Esophagus muscularis mucosa (tissue), 4 donors: ENCODE data around the gene LYZL1. TPM values are rescaled to one million over a fixed set of nuclear protein-coding genes. Genes with fewer than 3 reads are reported as not detected.
"Not testable (repeated sequence)": the region's sequence is repeated elsewhere in the genome, so short reads cannot be mapped to it uniquely, and the experiment has no call there.

Experiments
- DNase-seq: peaks from one replicate; pipeline ENCODE4 v3.0.0-alpha.2; 2017; ENCODE audit errors: extremely low spot score
- H3K27ac ChIP-seq, 4 donors: fragments of 200-600 bp; sonication (generic); replicated peaks in 1 of 4; 1 replicate in 3 of 4; 2 replicates in 1 of 4; pipeline ENCODE4 v1.5.1; 2016 to 2019; ENCODE audit warnings: mild to moderate bottlenecking in 1 of 4
- H3K27me3 ChIP-seq, 4 donors: fragments of 200-600 bp; sonication (generic); one replicate each; pipeline versions ENCODE4 v1.5.1 to v1.6.0; 2016 to 2019
- H3K36me3 ChIP-seq, 4 donors: fragments of 200-600 bp; sonication (generic); one replicate each; pipeline ENCODE4 v1.5.1; 2016 to 2019
- H3K4me1 ChIP-seq, 4 donors: fragments of 200-600 bp; sonication (generic); one replicate each; pipeline ENCODE4 v1.5.1; 2016 to 2019
- H3K4me3 ChIP-seq, 4 donors: fragments of 200-600 bp; sonication (generic); 1 replicate in 2 of 4; 2 replicates in 2 of 4; pipeline ENCODE4 v1.5.1; 2016 to 2019; ENCODE audit warnings: mild to moderate bottlenecking in 4 of 4, moderate library complexity in 1 of 4
- H3K9me3 ChIP-seq, 4 donors: fragments of 200-600 bp; sonication (generic); 1 replicate in 3 of 4; 2 replicates in 1 of 4; pipeline ENCODE4 v1.5.1; 2016 to 2019
- EP300 ChIP-seq: sonication (generic); formaldehyde crosslinking; IDR thresholded peaks from one replicate; pipeline ENCODE4 v1.6.1; 2017; ENCODE audit warnings: antibody characterized with exemption
- POLR2A ChIP-seq: fragments of 450-650 bp; IDR thresholded peaks from one replicate; pipeline ENCODE4 v1.6.1; 2017; ENCODE audit warnings: antibody characterized with exemption, moderate library complexity, mild to moderate bottlenecking, low read depth
- POLR2AphosphoS5 ChIP-seq, 2 donors: sonication (generic); formaldehyde crosslinking; IDR thresholded peaks; one replicate each; pipeline ENCODE4 v1.6.1; 2017; ENCODE audit warnings: antibody characterized with exemption in 2 of 2
- WGBS: methylation state at CpG from one replicate; pipeline ENCODE4 v1.1.5; 2018; 5-methylcytosine and 5-hydroxymethylcytosine counted together
- intact Hi-C: fragments of 100-400 bp; cut with DNase I; formaldehyde crosslinking; loops from one replicate; pipeline ENCODE4 v1.15.1; 2023
- total RNA-seq, 4 donors: library from RNA; depleted of rRNA; stranded (reverse); fragments of >200 nt; gene quantifications; one replicate each; pipeline versions ENCODE4 v1.1.0 to v1.2.1, GENCODE V29; 2016
- TF ChIP-seq, protein P1 (sequence below), 3 experiments: fragments of 200-600 bp in 2 of 3; fragments of 450-650 bp in 1 of 3; sonication (generic) in 2 of 3; IDR thresholded peaks; one replicate each; pipeline ENCODE4 v1.5.1; 2017 to 2019; ENCODE audit warnings: antibody characterized with exemption in 3 of 3, mild to moderate bottlenecking in 2 of 3, moderate library complexity in 1 of 3

The LYZL1 gene
- total RNA-seq, 4 donors from 2014 or later: not detected

DNA sequence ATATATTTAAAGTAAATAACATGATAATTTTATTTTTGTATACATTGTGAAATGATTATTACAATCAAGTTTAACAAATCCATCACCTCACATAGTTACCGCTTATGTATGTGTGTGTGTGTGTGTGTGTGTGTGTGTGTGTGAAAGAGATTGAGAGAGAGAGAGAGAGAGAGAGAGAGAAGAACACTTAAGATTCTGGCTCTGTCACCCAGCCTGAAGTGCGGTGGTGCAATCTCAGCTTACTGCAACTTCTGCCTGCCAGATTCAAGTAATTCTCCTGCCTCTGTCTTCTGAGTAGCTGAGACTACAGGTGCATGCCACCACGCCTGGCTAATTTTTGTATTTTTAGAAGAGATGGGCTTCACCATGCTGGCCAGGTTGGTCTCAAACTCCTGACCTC is 17.8 kb downstream of the LYZL1 start:
- Histone ChIP-seq H3K36me3 (no peaks in the 10 kb centered on the region), H3K4me1 (peaks cover 0 to 10% (median 8%) of the 10 kb centered on the region in 4 donors), H3K27ac (no peak overlapping the region), H3K27me3 (no peaks in the 10 kb centered on the region), H3K4me3 (no peak overlapping the region), H3K9me3 (peaks cover 0 to under 1% (median 0%) of the 10 kb centered on the region in 4 donors)
- intact Hi-C loops: loop anchor here (5.0 to 10.0 kb wide), 2 partner anchors 644 to 682 kb away; no protein-coding TSS in a partner anchor
- TF ChIP-seq, protein P1, sequence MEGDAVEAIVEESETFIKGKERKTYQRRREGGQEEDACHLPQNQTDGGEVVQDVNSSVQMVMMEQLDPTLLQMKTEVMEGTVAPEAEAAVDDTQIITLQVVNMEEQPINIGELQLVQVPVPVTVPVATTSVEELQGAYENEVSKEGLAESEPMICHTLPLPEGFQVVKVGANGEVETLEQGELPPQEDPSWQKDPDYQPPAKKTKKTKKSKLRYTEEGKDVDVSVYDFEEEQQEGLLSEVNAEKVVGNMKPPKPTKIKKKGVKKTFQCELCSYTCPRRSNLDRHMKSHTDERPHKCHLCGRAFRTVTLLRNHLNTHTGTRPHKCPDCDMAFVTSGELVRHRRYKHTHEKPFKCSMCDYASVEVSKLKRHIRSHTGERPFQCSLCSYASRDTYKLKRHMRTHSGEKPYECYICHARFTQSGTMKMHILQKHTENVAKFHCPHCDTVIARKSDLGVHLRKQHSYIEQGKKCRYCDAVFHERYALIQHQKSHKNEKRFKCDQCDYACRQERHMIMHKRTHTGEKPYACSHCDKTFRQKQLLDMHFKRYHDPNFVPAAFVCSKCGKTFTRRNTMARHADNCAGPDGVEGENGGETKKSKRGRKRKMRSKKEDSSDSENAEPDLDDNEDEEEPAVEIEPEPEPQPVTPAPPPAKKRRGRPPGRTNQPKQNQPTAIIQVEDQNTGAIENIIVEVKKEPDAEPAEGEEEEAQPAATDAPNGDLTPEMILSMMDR (IDR thresholded peaks at IDR 0.05): no peak
- TF ChIP-seq EP300 (no peak), POLR2A (no peak), POLR2AphosphoS5 (IDR thresholded peaks at IDR 0.05) (no peak)
- 92% methylated on average over 3 of the region's 3 CpGs for WGBS
- peak; percentile 31 for DNase-seq

DNA sequence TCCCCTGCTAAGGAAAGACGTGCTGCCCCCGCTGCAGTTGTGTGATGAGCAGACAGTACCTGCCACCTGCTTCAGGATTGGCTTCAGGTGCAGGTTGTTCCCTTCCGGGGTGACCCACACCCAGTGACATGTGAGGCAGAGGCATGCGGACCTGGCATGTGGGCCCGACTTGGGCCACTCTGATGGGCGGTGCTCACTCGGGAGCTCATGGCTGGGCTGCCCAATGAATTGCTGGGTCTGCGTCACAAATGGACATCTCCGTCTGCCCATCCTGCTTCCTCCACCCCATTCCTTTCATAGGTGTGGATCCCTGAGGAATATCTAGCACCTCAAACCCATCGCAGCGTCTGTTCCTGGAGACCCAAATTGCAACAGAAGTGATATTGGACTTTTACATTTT is 19.3 kb downstream of the LYZL1 start:
- H3K9me3 ChIP-seq, H3K4me3 ChIP-seq, H3K27me3 ChIP-seq, H3K36me3 ChIP-seq, H3K27ac ChIP-seq: not testable (repeated sequence)
- 86% methylated on average over 11 of the region's 11 CpGs for WGBS
- intact Hi-C loops: loop anchor here (5.0 to 10.0 kb wide), 2 partner anchors 646 to 683 kb away; no protein-coding TSS in a partner anchor
- peak; percentile 87 for DNase-seq
- H3K4me1 ChIP-seq: peaks cover 0 to 10% (median 8%) of the 10 kb centered on the region in 4 donors

DNA sequence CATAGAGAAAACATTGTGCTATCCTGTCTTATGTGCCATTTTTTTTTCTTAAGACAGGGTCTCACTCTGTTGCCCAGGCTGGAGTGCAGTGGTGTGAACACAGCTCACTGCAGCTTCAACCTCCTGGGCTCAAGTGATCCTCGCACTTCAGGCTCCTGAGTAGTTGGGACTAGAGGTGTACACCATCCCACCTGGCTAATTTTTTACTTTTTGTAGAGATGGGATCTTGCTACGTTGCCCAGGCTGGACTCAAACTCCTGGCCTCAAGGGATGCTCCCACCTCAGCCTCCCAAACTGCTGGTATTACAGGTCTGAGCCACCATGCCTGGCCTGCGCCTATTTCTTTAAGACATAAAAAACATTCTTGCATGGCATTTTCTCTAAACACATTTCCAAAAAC is 20.6 kb downstream of the LYZL1 start:
- H3K9me3 ChIP-seq: no peaks in the 10 kb centered on the region
- no peaks in the 10 kb centered on the region for H3K36me3 ChIP-seq
- no peak overlapping the region for H3K27ac ChIP-seq
- peak; percentile 42 for DNase-seq
- TF ChIP-seq, protein P1 (IDR thresholded peaks at IDR 0.05): no peak
- TF ChIP-seq POLR2A: no peak
- TF ChIP-seq POLR2AphosphoS5 (IDR thresholded peaks at IDR 0.05): no peak
- H3K4me3 ChIP-seq: no peak overlapping the region
- intact Hi-C loops: loop anchor here (5.0 to 10.0 kb wide), 2 partner anchors 647 to 685 kb away; no protein-coding TSS in a partner anchor
- H3K4me1 ChIP-seq: peaks cover 0 to 6% (median 3%) of the 10 kb centered on the region in 4 donors
- no peaks in the 10 kb centered on the region for H3K27me3 ChIP-seq
- 83% methylated on average over 3 of the region's 3 CpGs for WGBS

DNA sequence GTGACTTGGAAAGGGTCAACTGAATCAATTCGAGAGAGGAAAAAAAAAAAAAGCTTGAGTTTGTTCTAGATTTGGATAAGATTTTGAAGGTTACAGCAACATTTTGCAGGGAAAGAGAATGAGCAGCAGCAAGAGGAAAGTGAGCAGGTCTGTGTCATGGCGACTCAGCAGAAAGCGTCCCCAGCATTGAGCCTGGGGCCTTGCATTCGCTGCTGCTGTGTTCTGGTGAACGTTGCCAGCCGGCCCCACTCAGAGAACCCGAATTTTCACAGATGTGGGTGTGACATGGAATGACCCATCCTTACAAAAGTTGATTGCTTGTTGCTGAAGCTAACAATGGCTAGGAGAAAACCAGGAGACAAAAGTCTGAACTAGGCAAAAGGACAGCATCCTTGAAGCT is 21.6 kb downstream of the LYZL1 start:
- H3K4me1 ChIP-seq, H3K27ac ChIP-seq, DNase-seq, intact Hi-C loops, H3K36me3 ChIP-seq, H3K9me3 ChIP-seq, H3K27me3 ChIP-seq, H3K4me3 ChIP-seq: not testable (repeated sequence)
- WGBS: 76% methylated on average over 7 of the region's 7 CpGs

DNA sequence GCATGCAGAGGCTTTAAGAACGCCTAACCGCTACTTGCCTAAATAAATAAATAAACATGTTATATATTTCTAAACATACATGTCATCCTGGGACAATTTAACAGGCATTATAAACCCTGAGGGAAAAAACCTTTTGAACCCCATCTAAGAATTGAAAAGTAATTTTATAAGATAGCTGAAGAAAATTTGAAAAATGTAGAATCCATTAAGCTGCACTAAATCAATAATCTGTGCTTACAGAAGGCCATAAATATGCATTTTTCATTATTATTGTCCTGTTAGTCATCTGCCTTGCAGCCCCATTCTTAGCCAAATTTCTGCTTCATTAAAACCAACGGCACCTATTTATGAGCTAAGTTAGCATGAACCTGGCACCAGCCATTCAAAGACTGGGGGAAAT is 24.2 kb downstream of the LYZL1 start:
- Histone ChIP-seq H3K4me1 (peaks cover 0 to 9% (median 4%) of the 10 kb centered on the region in 4 donors), H3K4me3 (no peak overlapping the region), H3K9me3 (no peaks in the 10 kb centered on the region), H3K27ac (no peak overlapping the region), H3K27me3 (no peaks in the 10 kb centered on the region), H3K36me3 (no peaks in the 10 kb centered on the region)
- WGBS: 75% methylated on average over 3 of the region's 3 CpGs
- intact Hi-C loops: no loop called here
- TF ChIP-seq POLR2AphosphoS5 (IDR thresholded peaks at IDR 0.05): no peak
- no peak for TF ChIP-seq POLR2A
- no peak for DNase-seq

DNA sequence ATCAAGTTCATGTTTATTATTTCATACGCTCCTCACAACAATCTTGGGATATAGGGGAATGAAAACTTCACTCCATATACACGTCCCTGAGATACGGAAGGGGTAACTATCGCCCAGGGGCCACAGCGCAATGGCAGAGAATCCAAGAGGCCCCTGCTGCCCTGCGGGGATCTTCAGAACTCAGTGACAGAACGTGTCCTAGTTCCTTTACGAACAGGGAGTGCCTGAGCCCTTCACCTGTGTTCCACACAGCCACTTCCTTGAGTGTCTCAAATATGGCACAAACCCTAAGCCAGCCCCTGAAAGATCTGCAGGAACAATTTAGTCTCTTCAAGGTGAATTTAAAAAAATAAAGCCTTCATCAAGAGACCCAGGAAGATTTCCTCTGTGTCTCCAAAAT is 25.9 kb downstream of the LYZL1 start:
- WGBS: 95% methylated on average over 8 of the region's 8 CpGs
- Histone ChIP-seq H3K36me3 (no peaks in the 10 kb centered on the region), H3K9me3 (no peaks in the 10 kb centered on the region), H3K27me3 (no peaks in the 10 kb centered on the region), H3K4me1 (peaks cover 6 to 21% (median 15%) of the 10 kb centered on the region in 4 donors), H3K27ac (no peak overlapping the region), H3K4me3 (no peak overlapping the region)
- intact Hi-C loops: no loop called here
- peak; percentile 55 for DNase-seq
- no peak for TF ChIP-seq EP300
- TF ChIP-seq, protein P1 (IDR thresholded peaks at IDR 0.05): no peak
- no peak for TF ChIP-seq POLR2AphosphoS5 (IDR thresholded peaks at IDR 0.05)
- TF ChIP-seq POLR2A: no peak
